GM12892 (cell line): ENCODE data around the gene SHISA6.

Experiments used
- POLR2A ChIP-seq: IDR thresholded peaks from 2 replicates; pipeline ENCODE4 v1.6.1; 2011; ENCODE audit warnings: low read depth, low read length, control low read depth
- POLR2AphosphoS5 ChIP-seq: IDR thresholded peaks from 2 replicates; pipeline ENCODE4 v1.6.1; 2011; ENCODE audit warnings: low read depth, low read length, control low read depth
- TAF1 ChIP-seq: IDR thresholded peaks from 2 replicates; pipeline ENCODE4 v1.6.1; 2011; ENCODE audit warnings: low read depth, mild to moderate bottlenecking, control low read depth, low read length, borderline replicate concordance

- TF ChIP-seq POLR2A (no peak), POLR2AphosphoS5 (no peak), TAF1 (no peak)
Observed at GRCh38 chr17:11601661-11602060, 360.6 kb downstream of the SHISA6 start.
